ENCODE measurements around the gene CNGA1.

DNA sequence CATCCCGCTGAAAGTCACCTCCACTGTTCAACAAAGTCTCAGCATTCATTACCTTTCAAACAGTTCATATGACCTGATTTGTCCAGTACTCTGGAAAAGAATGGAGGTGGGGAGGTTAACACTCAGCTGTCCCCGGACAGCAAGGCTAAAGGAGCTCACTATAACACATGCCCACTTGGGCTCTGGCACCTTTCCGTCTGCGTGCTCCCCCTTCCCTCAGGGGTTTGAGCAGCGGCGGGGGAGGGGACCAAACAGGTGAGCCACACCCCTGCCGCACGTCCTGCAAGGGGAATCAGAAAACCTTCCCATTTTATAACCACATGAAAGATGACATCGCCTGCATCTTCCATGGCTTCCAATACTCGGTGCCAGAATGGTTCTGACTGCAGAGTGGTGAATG, 62.2 kb downstream of the CNGA1 start:
- TF ChIP-seq, protein P1, sequence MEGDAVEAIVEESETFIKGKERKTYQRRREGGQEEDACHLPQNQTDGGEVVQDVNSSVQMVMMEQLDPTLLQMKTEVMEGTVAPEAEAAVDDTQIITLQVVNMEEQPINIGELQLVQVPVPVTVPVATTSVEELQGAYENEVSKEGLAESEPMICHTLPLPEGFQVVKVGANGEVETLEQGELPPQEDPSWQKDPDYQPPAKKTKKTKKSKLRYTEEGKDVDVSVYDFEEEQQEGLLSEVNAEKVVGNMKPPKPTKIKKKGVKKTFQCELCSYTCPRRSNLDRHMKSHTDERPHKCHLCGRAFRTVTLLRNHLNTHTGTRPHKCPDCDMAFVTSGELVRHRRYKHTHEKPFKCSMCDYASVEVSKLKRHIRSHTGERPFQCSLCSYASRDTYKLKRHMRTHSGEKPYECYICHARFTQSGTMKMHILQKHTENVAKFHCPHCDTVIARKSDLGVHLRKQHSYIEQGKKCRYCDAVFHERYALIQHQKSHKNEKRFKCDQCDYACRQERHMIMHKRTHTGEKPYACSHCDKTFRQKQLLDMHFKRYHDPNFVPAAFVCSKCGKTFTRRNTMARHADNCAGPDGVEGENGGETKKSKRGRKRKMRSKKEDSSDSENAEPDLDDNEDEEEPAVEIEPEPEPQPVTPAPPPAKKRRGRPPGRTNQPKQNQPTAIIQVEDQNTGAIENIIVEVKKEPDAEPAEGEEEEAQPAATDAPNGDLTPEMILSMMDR (IDR thresholded peaks at IDR 0.05), result no peak
- no peak for TF ChIP-seq POLR2A (IDR thresholded peaks at IDR 0.05)
- TF ChIP-seq POLR2AphosphoS5 (IDR thresholded peaks at IDR 0.05; ENCODE audit: insufficient read depth in 1 of 2, low read depth in 1 of 2), result no peak
